ENCODE results near the gene MSANTD3.

Gene MSANTD3

DNA sequence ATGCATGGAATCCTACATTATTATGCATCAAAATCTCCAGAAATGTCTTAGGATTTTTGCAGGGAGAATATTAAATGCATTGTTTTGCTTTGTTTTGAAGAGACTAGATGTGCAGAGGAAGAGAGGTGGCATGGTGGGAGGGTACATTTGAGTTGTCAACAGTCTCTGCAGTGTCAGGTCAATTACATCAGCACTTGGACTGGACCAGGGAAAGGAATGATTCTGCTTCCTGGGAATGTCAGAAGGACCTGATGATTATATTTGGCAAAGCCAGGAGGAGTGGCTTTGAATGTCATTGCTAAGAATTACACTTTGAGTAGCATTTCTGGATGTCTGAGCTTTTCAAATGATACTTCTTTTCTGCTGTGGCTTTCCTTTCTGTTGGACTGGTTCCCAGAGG is 28.5 kb downstream of the MSANTD3 start:
- no peak overlapping the region for H3K27ac ChIP-seq
- no peak for DNase-seq (ENCODE audit: low read depth, low spot score)

- DNase-seq (ENCODE audit: low read depth, low spot score) = no peak
Observed at GRCh38 chr9:100457517-100457916, 30.6 kb downstream of the MSANTD3 start.

DNA sequence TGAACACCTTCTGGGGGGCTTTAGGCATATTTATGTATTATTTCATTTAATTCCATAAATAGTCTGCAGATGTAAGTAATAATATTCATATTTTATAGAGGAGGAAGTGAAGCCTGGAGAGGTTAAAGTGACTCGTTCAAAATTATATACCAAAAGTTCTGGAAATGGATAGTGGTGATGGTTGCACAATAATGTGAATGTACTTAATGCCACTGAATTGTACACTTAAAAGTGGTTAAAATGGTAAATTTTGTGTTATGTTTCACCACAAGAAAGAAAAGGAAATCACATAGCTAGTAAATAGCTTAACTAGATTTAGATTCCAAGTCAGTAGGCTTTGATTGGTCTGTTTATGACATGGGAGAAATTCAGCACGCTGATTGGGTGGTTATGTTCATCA is 33.0 kb downstream of the MSANTD3 start:
- no peak overlapping the region for H3K27ac ChIP-seq
- no peak for DNase-seq (ENCODE audit: low read depth, low spot score)

More at GRCh38 chr9:100457517-100457916, 30.6 kb downstream of the MSANTD3 start:
- H3K27ac ChIP-seq = no peak overlapping the region

- H3K27ac ChIP-seq = no peak overlapping the region
- no peak for DNase-seq (ENCODE audit: low read depth, low spot score)
Observed at GRCh38 chr9:100465274-100465673, 38.3 kb downstream of the MSANTD3 start.

DNA sequence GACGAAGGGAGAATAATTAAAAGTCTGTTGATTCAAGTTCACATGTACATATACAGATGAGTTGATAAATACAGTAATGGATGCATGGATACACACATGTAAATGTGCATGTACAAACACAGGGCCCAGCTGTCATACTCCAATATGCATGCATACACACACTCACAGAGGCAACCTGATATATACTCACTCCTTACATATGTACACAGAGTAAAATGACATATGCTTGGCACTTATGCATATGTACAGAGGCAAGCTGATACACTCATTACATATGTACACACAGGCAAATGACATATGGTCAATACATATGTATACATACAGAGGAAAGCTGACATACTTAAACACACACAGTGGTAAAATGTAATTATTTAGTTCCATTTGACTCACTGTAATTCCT is 38.8 kb downstream of the MSANTD3 start:
- H3K27ac ChIP-seq = no peak overlapping the region
- DNase-seq (ENCODE audit: low read depth, low spot score) = no peak

GRCh38 chr9:100466171-100466828 is 39.4 kb downstream of the MSANTD3 start:
- no peak for DNase-seq (ENCODE audit: low read depth, low spot score)

DNA sequence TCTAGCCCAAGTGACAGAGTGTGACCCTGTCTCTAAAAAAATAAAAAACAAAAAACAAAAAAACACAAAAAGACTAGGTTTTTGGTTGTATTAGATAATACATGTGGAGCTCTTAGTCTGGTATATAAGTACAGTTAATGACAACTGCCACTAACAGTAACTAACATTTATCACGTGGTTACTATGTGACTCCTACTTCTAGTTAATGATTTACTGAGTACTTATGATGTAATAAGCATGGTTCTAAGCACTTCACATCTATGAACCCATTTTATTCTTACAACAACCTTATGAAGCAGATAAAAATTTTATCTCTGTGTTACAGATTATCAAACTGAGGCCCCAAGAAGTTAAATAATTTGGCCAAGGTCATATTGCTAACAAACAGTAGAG is 39.9 kb downstream of the MSANTD3 start:
- DNase-seq (ENCODE audit: low read depth, low spot score) = no peak
- H3K27ac ChIP-seq = no peak overlapping the region

More at GRCh38 chr9:100466171-100466828, 39.4 kb downstream of the MSANTD3 start:
- no peak overlapping the region for H3K27ac ChIP-seq

DNA sequence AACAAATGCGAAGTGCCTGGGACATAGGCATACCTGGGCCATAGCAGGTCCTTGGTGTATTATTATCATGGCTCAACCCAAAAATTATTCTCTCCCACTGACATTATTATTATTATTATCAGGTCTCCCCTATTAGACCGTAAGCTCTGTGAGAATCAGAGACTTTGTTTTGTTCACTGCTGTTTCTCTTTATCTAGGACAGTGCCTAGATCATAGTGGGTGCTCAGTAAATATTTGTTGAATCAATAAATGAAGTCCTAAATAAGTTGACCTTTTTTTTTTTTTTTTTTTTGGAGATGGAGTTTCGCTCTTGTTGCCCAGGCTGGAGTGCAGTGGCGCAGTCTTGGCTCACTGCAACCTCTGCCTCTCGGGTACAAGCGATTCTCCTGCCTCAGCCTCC is 41.1 kb downstream of the MSANTD3 start:
- H3K27ac ChIP-seq = no peak overlapping the region
- no peak for DNase-seq (ENCODE audit: low read depth, low spot score)

DNA sequence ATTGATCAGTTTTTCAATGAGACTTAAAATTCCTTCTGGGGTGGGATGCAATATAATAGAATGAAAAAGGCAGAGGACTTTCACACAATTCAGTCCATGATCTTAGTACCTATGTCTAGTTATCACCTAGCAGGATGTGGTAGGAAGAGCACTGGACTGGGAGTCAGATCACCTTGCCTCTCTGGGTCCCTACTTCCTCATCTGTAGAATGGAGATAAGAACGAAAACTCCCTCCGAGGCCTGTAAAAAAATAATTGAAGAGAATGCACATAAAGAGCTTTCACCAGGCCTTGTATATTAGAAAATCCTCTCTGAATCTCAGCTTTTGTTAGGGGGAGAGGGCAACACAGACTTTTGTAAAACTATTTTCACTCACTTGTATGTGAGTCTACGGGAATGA is 45.3 kb downstream of the MSANTD3 start:
- DNase-seq (ENCODE audit: low read depth, low spot score) = no peak
- H3K27ac ChIP-seq = no peak overlapping the region

DNA sequence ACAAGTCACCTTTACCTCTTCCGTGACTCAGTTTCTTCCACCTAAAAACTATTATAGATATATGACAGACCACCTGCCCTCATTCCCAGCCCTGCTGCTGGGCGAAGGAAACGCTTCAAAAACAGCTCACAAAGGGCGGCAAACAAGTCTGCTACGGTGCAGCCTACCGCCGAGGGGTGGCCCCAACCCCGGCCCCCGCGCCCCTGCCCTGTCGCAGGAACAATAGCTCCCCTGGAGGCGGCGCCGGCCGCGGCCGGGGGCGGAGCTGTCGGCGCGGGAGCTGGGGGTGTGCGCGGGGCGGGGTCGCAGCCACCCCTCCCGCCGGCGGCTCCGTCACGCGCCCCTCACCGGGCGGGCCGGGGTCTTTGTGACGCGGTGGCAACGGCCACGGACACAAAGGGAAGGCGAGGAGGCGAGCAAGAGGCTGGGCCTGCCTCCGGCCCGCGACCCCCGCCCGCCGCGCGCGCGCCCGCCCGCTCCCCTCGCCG is 45.9 kb downstream of the MSANTD3 start, which contains the start of gene TMEFF1:
Gene TMEFF1, plus strand, starts transcription at position 362 of the 488 bp plus-strand sequence. CDS start 396 bp downstream, outside the sequence.
- no peak for DNase-seq (ENCODE audit: low read depth, low spot score)
- no peak within 1 kb of the TSS for H3K27ac ChIP-seq

DNA sequence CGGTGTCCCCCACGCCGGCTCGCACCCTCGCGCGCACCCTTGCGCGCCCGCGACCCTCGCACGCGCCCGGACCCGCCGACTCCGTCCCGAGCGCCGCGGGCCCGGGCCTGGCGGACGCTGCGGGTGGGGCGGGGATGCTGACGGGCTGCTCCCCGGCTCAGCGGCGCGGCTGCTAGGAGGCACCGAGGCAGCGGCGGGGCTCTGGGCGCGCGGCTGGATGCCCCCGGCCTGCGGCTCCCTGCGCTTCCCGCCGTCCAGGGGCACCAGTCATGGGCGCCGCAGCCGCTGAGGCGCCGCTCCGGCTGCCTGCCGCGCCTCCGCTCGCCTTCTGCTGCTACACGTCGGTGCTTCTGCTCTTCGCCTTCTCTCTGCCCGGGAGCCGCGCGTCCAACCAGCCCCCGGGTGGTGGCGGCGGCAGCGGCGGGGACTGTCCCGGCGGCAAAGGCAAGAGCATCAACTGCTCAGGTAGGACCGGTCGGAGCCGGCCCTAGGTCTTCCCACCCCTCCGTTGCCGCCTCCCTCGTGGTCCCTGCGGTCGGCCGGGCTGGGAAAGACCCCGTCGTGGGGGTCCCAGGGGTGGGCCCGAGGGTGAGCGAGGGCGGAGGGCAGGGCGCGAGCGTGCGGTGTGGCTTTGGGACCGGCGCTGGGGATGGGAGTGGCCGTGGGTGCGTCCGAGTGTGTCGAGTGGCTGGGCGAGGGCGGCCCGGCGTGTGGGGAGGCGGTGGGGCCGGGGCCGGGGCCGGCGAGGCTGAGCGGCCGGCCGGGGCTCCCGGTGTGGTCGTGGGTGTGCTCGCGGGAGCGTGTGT is 46.5 kb downstream of the MSANTD3 start:
- H3K27ac ChIP-seq = no peak overlapping the region
- DNase-seq (ENCODE audit: low read depth, low spot score) = no peak

DNA sequence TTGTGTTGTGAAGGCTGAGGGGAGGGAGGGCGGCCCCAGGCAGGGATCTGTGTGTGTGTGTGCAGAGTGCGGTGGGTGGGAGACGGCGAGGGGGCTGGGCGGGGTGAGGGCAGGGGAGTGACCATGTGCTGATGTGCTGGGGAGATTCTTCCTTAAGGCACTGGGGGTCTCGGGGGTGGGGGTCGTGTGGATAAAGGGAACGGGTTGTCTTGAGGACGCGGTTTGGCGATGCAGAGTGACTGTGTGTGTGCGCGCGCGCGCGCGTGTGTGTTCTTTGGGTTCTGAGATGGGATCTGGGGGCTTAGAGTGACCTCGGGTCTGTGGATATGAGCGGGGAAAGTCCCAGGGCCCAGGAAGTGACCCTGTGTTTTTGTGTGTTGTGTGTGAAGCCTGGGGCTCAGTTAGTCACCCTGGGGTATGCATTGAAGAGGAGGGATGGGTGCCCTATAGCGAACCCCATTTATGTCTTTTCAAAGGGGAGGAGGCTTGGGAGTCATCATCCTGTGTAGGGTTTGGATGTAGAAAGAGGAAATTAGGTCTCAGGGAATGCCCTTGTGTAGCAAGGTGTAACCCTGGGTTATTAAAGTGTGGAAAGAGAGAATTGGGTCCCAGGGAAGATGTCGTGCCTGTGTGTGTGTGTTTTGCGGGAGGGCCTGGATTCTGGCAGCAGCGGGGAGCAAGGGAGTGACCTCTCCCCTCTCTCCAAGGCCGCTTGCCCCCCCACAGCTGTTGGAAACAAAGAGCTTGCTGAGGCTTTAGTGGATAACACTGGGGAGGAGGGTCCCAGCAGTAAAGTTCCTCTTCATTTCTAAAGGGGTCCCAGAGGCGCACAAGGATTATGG is 47.4 kb downstream of the MSANTD3 start:
- DNase-seq (ENCODE audit: low read depth, low spot score) = no peak
- no peak overlapping the region for H3K27ac ChIP-seq

DNA sequence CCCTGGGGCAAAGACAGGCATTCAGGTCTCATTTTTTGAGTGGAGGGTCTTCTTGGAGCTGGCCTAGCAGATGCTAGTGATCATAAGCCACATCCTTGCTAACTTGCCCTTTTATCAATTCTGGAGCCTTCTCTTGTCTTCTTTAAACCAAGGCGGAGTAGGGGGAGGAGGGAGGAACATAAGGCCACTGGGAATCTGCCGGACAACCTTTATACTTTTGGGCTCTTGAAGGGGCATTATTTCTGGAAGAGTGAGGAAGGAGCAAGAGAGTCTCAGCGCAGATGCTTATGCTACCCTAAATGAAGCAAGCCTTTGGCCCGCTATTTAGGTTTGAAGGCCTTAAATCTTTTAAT is 48.0 kb downstream of the MSANTD3 start:
- H3K27ac ChIP-seq = no peak overlapping the region
- DNase-seq (ENCODE audit: low read depth, low spot score) = no peak

DNA sequence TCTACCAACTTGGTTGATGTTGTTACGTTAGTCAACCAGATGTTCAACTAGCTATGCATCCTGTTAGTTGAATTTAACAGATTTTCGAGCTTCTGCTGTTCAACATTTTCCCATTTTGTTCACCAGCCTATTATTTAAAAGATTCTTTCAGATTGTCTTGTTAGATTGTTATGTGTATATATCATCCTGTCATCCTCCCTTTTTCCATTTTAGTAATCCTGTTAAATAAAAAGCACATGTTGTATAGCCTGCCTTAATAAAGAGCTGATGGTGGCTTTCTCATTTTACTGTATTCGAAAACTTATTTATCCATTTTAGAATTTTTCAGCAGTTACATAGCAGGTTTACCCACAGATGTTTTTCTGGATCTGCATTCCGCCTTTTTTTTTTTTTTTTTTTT is 50.3 kb downstream of the MSANTD3 start:
- no peak overlapping the region for H3K27ac ChIP-seq
- no peak for DNase-seq (ENCODE audit: low read depth, low spot score)

GRCh38 chr9:100478192-100478591 is 51.2 kb downstream of the MSANTD3 start:
- H3K27ac ChIP-seq = no peak overlapping the region
- DNase-seq (ENCODE audit: low read depth, low spot score) = no peak

DNA sequence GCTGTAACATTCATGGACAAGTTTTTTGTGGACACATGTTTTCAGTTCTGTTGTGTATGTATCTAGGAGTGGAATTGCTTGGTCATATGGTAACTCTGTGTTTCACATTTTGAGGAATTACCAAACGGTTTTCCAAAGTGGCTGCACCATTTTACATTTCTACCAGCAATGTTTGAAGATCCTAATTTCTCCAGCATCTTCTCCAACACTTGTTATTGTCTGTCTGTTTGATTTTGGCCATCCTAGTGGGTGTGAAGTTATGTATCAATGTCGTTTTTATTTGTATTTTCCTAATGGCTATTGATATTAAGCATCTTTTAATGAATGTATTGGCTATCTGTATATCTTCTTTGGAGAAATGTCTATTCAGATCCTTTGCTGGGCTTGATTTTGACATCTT is 52.9 kb downstream of the MSANTD3 start:
- no peak for DNase-seq (ENCODE audit: low read depth, low spot score)
- H3K27ac ChIP-seq = no peak overlapping the region

GRCh38 chr9:100485196-100485595 is 58.3 kb downstream of the MSANTD3 start:
- no peak overlapping the region for H3K27ac ChIP-seq
- no peak for DNase-seq (ENCODE audit: low read depth, low spot score)

DNA sequence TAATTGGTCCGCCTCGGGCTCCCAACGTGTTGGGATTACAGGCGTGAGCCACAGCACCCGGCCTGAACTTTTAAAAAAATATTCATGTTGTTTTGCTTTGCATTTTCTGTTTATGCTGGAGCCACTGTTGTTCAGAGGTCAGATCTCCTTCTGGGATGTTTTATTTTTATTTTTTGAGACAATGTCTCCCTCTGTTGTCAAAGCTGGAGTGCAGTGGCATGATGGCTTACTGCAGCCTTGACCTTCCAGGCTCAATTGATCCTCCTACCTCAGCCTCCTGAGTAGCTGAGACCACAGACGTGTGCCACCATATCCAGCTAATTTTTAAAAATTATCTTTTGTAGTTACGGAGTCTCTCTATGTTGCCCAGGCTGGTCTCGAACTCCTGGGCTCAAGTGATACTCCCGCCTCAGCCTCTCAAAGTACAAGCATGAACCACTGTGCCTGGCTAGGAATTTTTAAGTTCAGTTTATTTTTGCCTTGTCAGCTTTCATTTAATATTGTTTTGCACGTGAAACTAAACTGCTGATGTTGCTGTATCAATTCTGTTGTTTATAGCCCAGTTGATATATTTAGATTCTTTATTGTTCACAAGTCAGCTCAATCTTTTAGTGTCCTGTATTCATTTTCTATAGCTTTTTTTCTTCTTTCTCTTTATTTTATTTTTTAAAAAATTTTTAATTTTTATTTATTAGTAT is 59.7 kb downstream of the MSANTD3 start:
- no peak for DNase-seq (ENCODE audit: low read depth, low spot score)
- H3K27ac ChIP-seq = no peak overlapping the region

- DNase-seq (ENCODE audit: low read depth, low spot score) = no peak
- no peak overlapping the region for H3K27ac ChIP-seq
Observed at GRCh38 chr9:100488177-100488576, 61.2 kb downstream of the MSANTD3 start.

GRCh38 chr9:100489836-100490235 is 62.9 kb downstream of the MSANTD3 start:
- DNase-seq (ENCODE audit: low read depth, low spot score) = no peak
- H3K27ac ChIP-seq = no peak overlapping the region

Data from epithelial cell of prostate (primary cell).